Nephron progenitor cell (in vitro differentiated cells): ENCODE results near the gene CD48.

Experiments
- DNase-seq: peaks from one replicate; pipeline ENCODE4 v3.0.0; 2021
- H3K27ac Mint-ChIP-seq: 2 replicates; pipeline ENCODE4 v1.8.0; 2021; ENCODE audit warnings: mild to moderate bottlenecking, moderate library complexity, mixed read lengths
- H3K27me3 Mint-ChIP-seq: 2 replicates; pipeline ENCODE4 v1.8.0; 2021; ENCODE audit warnings: mild to moderate bottlenecking, low read depth, mixed read lengths; ENCODE audit not compliant: poor library complexity
- H3K36me3 Mint-ChIP-seq: 2 replicates; pipeline ENCODE4 v1.8.0; 2021; ENCODE audit warnings: low read depth, mixed read lengths
- H3K4me1 Mint-ChIP-seq: 2 replicates; pipeline ENCODE4 v1.8.0; 2021; ENCODE audit warnings: mixed read lengths
- H3K4me3 Mint-ChIP-seq: 2 replicates; pipeline ENCODE4 v1.8.0; 2021; ENCODE audit warnings: mild to moderate bottlenecking, moderate library complexity, mixed read lengths
- H3K9me3 Mint-ChIP-seq: 2 replicates; pipeline ENCODE4 v1.8.0; 2021; ENCODE audit warnings: mild to moderate bottlenecking, moderate library complexity, mixed read lengths
- TF ChIP-seq, protein P1 (sequence below): fragments of 200-600 bp; sonication (generic); IDR thresholded peaks from 2 replicates; pipeline ENCODE4 v1.5.0; 2021; ENCODE audit warnings: antibody characterized with exemption

CD48 gene

DNA sequence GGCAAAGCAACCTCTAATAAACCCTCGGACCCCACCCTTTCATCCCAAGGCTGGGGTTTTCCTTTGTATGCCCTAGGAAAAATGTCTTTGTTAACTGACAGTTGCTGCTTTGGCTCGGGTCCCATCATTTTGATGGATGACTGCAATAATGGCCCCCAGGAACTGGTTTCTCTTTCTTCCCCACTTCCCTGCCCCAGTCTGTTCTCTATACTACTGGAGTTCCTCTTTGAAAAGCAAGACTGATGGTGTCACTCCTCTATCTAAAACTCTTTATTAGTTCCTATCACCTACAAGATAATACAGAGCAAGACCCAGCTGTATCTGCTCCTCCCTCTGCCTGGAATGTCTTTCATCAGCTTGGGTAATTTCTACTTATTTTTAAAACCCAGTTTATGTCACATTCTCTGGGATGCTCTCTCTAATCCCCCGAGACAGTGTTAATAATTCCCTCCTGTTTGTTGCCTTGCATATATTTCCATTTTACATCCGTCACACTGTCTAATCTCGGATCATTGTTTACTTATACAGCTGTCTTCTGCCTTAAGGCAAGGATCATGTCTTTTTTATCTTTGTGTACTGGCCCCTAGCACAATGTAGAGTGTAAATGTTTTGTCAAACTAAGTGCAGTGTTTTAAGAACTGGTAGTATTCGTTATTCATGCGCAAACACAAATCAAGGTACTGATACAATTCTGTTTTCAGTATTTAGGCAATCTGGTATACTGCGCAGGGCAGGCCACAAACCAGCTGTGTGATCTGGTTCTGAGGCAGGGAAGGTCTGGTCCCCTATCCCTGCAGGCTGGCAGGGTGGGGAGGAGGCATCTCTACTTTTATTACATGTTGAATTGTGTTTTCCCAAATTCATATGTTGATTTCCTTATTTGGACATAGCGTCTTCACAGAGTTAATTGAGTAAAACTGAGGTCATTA lies 80.8 kb downstream of the CD48 start:
- no peak for DNase-seq
- TF ChIP-seq, protein P1, sequence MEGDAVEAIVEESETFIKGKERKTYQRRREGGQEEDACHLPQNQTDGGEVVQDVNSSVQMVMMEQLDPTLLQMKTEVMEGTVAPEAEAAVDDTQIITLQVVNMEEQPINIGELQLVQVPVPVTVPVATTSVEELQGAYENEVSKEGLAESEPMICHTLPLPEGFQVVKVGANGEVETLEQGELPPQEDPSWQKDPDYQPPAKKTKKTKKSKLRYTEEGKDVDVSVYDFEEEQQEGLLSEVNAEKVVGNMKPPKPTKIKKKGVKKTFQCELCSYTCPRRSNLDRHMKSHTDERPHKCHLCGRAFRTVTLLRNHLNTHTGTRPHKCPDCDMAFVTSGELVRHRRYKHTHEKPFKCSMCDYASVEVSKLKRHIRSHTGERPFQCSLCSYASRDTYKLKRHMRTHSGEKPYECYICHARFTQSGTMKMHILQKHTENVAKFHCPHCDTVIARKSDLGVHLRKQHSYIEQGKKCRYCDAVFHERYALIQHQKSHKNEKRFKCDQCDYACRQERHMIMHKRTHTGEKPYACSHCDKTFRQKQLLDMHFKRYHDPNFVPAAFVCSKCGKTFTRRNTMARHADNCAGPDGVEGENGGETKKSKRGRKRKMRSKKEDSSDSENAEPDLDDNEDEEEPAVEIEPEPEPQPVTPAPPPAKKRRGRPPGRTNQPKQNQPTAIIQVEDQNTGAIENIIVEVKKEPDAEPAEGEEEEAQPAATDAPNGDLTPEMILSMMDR: no peak
- H3K4me1 Mint-ChIP-seq: peaks cover 33% of the 10 kb centered on the region
- H3K36me3 Mint-ChIP-seq: no peaks in the 10 kb centered on the region
- H3K27me3 Mint-ChIP-seq: peaks cover 3% of the 10 kb centered on the region
- H3K4me3 Mint-ChIP-seq: no peak overlapping the region
- no peak overlapping the region for H3K27ac Mint-ChIP-seq
- H3K9me3 Mint-ChIP-seq: no peaks in the 10 kb centered on the region

DNA sequence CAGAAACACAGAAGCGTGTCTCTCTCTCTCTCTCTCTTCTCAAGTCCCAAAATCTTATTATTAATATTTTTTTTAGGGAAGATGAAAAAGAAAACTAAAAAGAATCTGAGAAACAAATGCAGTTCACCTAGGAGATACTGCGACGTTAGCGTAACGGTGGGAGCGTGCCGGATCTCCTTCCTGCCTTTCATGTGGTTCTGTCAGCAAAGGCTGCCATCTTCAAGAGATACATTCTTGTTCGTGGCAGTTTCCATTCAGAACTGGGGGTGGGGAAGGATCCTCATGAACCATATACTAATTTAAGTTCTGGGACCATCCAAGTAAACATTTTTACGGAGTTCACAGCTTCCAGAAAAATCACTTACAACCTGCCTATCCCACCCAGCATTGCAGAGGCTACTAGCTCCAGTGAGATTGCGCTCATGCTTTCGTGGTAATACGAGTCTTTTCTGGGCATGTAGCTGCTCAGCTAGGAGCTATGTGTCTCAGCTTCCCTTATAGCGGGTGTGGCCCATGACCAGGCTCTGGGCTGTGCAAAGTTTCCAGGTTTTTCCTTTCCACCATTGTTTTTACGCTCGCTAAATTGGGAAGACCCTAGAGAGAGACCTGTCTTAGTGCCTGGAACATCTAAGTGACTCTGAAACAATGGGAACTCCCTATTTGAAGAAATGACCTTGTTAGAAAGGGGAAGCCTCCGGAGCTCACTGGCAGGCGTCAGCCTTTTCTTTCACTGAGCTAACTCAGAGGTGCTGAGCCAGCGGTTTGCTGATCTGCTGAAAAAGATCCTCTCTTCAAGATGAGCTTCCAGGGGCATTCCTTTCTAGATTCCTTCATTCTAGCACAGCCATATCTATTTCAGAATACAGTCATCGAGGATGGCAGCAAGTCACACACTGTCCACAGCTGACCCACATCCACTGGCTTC lies 82.1 kb downstream of the CD48 start:
- Mint-ChIP-seq H3K36me3 (no peaks in the 10 kb centered on the region), H3K4me1 (peaks cover 28% of the 10 kb centered on the region)

DNA sequence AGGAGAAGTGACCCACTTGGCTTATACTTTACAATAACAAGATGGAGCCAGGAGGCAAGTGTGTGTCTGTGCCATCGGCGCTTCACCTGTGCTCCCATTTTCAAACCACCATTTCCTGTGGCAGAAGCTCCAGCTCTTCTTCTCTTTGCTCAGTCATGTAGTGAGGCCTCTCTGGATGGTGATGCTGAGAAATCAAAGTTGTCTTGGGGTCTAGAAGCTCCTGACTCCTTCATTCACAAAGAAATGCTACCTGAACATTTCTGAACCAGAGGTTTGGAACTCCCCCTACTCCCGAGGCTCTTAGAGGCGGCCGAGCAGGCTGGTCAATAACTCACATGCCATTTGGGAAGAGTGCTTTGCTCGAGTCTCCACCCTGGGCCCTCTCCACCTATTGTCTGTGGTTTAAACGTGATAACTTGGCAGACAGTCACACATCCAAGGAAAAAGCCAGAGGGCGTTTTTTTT lies 82.8 kb downstream of the CD48 start:
- Mint-ChIP-seq H3K36me3 (no peaks in the 10 kb centered on the region), H3K27ac (no peak overlapping the region), H3K9me3 (no peaks in the 10 kb centered on the region), H3K4me3 (no peak overlapping the region), H3K27me3 (peaks cover 1% of the 10 kb centered on the region), H3K4me1 (peaks cover 21% of the 10 kb centered on the region)
- no peak for DNase-seq
- TF ChIP-seq, protein P1: no peak

More for the DNA sequence above, 82.1 kb downstream of the CD48 start:
- Mint-ChIP-seq H3K27ac (no peak overlapping the region), H3K4me3 (no peak overlapping the region), H3K9me3 (no peaks in the 10 kb centered on the region), H3K27me3 (peaks cover 3% of the 10 kb centered on the region)
- DNase-seq: no peak
- TF ChIP-seq, protein P1: no peak
